ENCODE data around the gene EZH1. TPM values are rescaled to one million over a fixed set of nuclear protein-coding genes. Genes with fewer than 3 reads are reported as not detected.

EZH1 gene
- total RNA-seq, 6 donors from 2014 or later, result 30.7 to 122 (median 55.0) TPM

DNA sequence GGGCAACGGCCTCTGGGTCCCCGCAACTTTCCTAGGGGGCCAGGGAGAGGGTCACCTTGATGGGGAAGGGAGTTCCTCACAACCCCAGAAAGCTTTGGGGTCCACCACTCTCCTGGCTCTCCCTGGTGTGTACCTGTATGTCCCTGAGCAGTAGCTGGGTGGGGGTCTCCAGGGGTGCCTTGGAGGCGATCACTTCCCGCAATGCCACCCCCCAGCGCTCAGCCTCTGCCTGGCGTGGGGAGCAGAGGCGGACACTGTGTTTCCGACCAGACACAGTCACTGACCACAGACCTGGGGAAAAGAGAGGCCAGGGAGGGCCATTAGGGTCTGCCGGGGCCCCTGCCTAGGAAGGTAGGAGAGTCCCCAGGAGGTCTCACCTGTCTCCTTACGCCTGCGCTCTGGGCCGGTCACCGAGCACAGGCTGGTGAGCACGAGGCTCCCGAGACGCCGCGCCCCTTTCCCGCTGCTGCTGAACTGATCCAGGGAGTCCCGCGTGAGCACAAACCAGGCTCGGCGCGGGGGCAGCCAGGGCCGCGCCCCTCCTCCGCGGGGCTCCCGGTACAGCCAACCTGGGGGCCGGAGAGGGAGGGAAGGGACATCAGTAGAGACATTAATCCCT lies 71.5 kb downstream of the EZH1 start:
- TF ChIP-seq, protein P1, sequence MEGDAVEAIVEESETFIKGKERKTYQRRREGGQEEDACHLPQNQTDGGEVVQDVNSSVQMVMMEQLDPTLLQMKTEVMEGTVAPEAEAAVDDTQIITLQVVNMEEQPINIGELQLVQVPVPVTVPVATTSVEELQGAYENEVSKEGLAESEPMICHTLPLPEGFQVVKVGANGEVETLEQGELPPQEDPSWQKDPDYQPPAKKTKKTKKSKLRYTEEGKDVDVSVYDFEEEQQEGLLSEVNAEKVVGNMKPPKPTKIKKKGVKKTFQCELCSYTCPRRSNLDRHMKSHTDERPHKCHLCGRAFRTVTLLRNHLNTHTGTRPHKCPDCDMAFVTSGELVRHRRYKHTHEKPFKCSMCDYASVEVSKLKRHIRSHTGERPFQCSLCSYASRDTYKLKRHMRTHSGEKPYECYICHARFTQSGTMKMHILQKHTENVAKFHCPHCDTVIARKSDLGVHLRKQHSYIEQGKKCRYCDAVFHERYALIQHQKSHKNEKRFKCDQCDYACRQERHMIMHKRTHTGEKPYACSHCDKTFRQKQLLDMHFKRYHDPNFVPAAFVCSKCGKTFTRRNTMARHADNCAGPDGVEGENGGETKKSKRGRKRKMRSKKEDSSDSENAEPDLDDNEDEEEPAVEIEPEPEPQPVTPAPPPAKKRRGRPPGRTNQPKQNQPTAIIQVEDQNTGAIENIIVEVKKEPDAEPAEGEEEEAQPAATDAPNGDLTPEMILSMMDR (IDR thresholded peaks at IDR 0.05), result no peak
- TF ChIP-seq EP300 (IDR thresholded peaks at IDR 0.05) (no peak), POLR2A (IDR thresholded peaks at IDR 0.05) (no peak), POLR2AphosphoS5 (IDR thresholded peaks at IDR 0.05) (no peak)
- peak in 1 of 2 donors; percentile 83 for DNase-seq
- H3K27me3 ChIP-seq, result peaks cover 0 to 6% (median 1%) of the 10 kb centered on the region in 4 donors
- no peak for ATAC-seq (ENCODE audit: low FRiP score in 2 of 2)
- peaks cover 50 to 74% (median 52%) of the 10 kb centered on the region in 4 donors for H3K4me1 ChIP-seq
- H3K4me3 ChIP-seq, result peak overlapping the region in 3 of 4 donors; percentile 85 to 92 (median 85)
- H3K9me3 ChIP-seq, result no peaks in the 10 kb centered on the region
- H3K36me3 ChIP-seq, result peaks cover 13 to 50% (median 40%) of the 10 kb centered on the region in 4 donors
- peak overlapping the region; percentile 81 to 98 (median 90) for H3K27ac ChIP-seq
- 44 to 55% methylated on average over 5 to 24 of the region's 30 CpGs for WGBS, 2 donors

DNA sequence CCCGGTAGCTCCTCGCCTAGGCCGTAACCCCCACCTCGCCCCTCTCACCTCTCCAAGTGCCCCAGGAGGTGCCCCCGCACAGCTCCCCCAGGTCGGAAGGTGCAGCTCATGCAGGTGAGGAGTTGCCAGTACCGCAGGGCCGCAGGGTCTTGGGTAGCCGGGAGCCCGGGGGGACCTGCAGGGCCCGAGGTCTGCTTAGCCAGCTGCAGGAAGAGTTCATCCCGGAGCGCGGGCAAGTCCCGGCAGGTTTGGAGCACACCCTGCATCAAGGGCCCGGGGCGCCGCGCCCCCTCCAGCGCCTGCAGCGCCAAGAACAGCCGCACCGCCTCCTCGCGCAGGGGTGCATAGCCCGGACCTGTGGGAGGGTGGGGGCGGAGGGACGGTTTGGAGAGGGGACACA lies 72.8 kb downstream of the EZH1 start:
- H3K9me3 ChIP-seq, result no peaks in the 10 kb centered on the region
- H3K27ac ChIP-seq, result peak overlapping the region in 2 of 4 donors; percentile 30 to 90
- peaks cover 0 to 6% (median 1%) of the 10 kb centered on the region in 4 donors for H3K27me3 ChIP-seq
- TF ChIP-seq, protein P1 (IDR thresholded peaks at IDR 0.05), result no peak
- TF ChIP-seq POLR2A (IDR thresholded peaks at IDR 0.05), result no peak
- TF ChIP-seq POLR2AphosphoS5 (IDR thresholded peaks at IDR 0.05), result no peak
- no peak for TF ChIP-seq EP300 (IDR thresholded peaks at IDR 0.05)
- no peak overlapping the region for H3K4me3 ChIP-seq
- peaks cover 13 to 50% (median 40%) of the 10 kb centered on the region in 4 donors for H3K36me3 ChIP-seq
- WGBS, 2 donors, result 87 to 88% methylated on average over 27 to 28 of the region's 28 CpGs
- peaks cover 56 to 79% (median 57%) of the 10 kb centered on the region in 4 donors for H3K4me1 ChIP-seq
- peak in 1 of 2 donors; percentile 82 for DNase-seq
- ATAC-seq (ENCODE audit: low FRiP score in 2 of 2), result no peak

DNA sequence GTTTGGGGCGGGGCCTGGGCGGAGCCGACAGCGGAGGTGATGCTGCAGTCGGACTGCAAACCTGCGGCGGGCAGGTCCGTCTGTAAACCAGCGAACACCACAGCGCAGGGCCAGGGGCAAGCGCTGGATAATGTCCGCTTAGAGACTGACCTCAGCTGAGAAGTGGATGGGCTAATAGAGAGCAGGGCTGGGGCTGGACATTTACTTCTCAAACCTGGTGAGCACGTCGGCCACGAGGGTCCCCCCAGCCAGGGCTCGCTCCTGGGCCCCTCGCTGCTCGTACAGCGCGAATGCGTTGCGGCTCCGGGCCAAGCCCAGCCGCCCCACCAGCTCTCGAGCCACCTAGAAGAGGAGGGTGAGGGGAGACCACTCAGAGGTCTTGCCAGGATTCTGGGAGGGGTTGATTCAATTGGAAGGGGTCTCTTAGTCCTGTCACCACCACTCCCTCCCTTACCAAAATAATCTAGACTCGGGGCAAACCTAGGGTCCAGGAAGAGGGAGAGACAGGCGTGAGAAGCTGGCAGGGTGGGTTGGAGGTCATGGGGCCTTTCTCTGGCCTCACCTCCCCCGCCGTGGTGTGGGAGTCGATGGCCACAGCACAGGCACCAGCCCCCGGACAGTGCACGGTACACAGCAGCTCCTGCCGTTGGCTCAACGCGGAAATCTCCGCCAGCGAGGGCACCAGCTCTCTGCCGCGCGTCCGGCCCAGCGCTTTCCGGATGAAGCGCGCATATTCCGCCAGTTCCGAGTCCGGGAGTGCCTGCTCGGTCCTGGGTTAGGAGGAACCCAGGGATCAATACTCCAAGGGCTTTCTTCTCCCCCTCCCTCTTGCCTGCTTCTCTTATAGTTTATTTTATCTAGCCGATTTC lies 73.8 kb downstream of the EZH1 start:
- peaks cover 56 to 77% (median 59%) of the 10 kb centered on the region in 4 donors for H3K4me1 ChIP-seq

DNA sequence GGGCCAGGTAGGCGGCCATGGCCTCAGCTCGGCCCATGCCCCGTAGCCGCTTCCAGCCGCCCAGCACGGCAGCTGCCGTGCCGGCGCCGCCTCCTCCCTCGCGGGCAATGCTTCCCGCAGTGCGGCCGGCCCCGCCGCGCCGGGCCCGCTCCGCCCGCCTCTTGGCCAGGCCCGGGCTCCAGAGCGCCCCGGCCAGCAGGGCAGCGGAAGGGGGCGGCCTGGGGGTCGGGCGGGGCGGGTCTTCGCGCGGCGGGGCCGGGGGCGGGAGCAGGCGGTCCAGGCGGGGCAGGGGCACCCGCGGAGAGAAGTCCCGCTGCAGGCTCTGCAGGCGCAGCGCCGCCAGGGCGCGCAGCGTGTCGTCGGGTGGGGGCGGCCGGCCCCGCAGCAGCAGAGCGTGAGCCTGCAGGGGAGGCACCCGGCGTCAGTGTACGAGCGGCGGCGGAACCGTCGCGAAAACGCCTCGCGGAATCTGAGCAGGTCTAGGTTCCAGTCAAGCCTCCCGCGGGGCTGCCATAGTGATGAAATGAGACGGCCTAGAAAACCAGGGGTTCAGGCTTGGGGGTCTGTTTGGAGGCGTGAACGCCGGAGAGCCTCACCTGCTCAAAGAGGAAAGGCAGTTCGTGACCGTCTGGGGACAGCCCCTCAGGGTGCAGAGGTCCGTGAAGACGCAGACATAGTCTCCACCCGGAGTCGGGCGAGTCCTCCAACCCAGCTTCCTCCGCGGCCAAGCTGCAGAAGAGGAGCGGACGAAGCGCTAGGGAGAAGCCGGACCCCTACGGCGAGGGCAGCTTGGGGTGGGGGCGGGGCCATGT lies 74.7 kb downstream of the EZH1 start:
- Histone ChIP-seq H3K4me1 (peaks cover 49 to 68% (median 54%) of the 10 kb centered on the region in 4 donors), H3K27me3 (peaks cover 0 to 3% (median 0%) of the 10 kb centered on the region in 4 donors), H3K9me3 (no peaks in the 10 kb centered on the region), H3K27ac (peak overlapping the region in 3 of 4 donors; percentile 15 to 70 (median 43)), H3K4me3 (peak overlapping the region in 2 of 4 donors; percentile 1 to 33), H3K36me3 (peaks cover 13 to 67% (median 49%) of the 10 kb centered on the region in 4 donors)
- WGBS, 2 donors, result 58 to 95% methylated on average over 13 to 60 of the region's 87 CpGs
- DNase-seq (peak in 1 of 2 donors; percentile 90), ATAC-seq (ENCODE audit: low FRiP score in 2 of 2) (no peak)
- TF ChIP-seq, protein P1 (IDR thresholded peaks at IDR 0.05), result no peak

More for the DNA sequence above, 73.8 kb downstream of the EZH1 start:
- peaks cover 13 to 59% (median 43%) of the 10 kb centered on the region in 4 donors for H3K36me3 ChIP-seq
- 70 to 79% methylated on average over 27 to 33 of the region's 50 CpGs for WGBS, 2 donors
- peaks cover 0 to 6% (median 1%) of the 10 kb centered on the region in 4 donors for H3K27me3 ChIP-seq
- H3K9me3 ChIP-seq, result no peaks in the 10 kb centered on the region
- TF ChIP-seq, protein P1 (IDR thresholded peaks at IDR 0.05), result no peak
- TF ChIP-seq POLR2AphosphoS5 (IDR thresholded peaks at IDR 0.05) (no peak), EP300 (IDR thresholded peaks at IDR 0.05) (no peak), POLR2A (IDR thresholded peaks at IDR 0.05) (no peak)
- peak overlapping the region in 3 of 4 donors; percentile 15 to 49 (median 30) for H3K27ac ChIP-seq
- DNase-seq, result peak in 1 of 2 donors; percentile 78
- ATAC-seq (ENCODE audit: low FRiP score in 2 of 2), result no peak
- H3K4me3 ChIP-seq, result peak overlapping the region in 2 of 4 donors; percentile 1 to 33

Measured in upper lobe of left lung (tissue), 6 donors.